ENCODE data around the gene TAS2R5. TPM values are rescaled to one million over a fixed set of nuclear protein-coding genes. Genes with fewer than 3 reads are reported as not detected.
"Not testable (repeated sequence)": the region's sequence is repeated elsewhere in the genome, so short reads cannot be mapped to it uniquely, and the experiment has no call there.

Gene TAS2R5
- total RNA-seq, 2 donors from 2014 or later, result 3.1 to 3.6 TPM

DNA sequence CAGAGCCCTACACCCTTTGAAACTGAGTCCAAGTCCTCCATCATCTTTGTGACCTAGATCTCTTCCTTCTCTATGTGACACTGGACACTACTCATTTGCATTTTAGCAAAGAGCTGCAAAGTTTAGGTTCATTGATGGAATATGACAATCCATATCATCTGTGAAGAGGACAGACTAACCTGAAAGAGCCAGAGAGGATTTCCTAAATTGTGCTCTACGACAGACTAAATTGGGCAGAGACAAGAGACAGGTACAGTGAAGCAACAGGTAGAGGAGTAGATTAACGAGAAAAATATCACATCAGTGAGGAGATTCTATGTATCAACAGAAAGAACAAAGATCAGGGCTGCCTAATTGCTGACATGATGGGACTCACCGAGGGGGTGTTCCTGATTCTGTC lies 26.2 kb upstream of the TAS2R5 start, which contains the start of gene TAS2R3:
TSS of gene TAS2R3 (plus strand) at position 301 of the 400 bp plus-strand sequence. CDS start at position 363, 62 bp downstream.
- Histone ChIP-seq H3K4me1 (ENCODE audit: control insufficient read depth, insufficient read depth, low read length) (no peaks in the 10 kb centered on the region), H3K9ac (ENCODE audit: extremely low read depth, low read length, poor library complexity, severe bottlenecking) (no peak within 1 kb of the TSS), H3K27me3 (ENCODE audit: control insufficient read depth, insufficient read depth, low read length, poor library complexity, severe bottlenecking) (no peaks in the 10 kb centered on the region), H3K36me3 (ENCODE audit: control insufficient read depth, insufficient read depth, low read length) (peaks cover 45% of the 10 kb centered on the region), H3K4me3 (ENCODE audit: low read length) (no peak within 1 kb of the TSS), H3K27ac (ENCODE audit: low read depth, low read length) (no peak within 1 kb of the TSS), H3K9me3 (ENCODE audit: control insufficient read depth, low read length) (peaks cover 7% of the 10 kb centered on the region)
- no peaks in the 10 kb centered on the region for H3K27me3 Mint-ChIP-seq (ENCODE audit: insufficient read depth)
- 95 to 100% methylated on average over 2 to 3 of the region's 3 CpGs for WGBS, 2 experiments (ENCODE audit: insufficient coverage in 1 of 2, insufficient read length in 1 of 2)
- no peak within 1 kb of the TSS for H3K27ac Mint-ChIP-seq
- H3K4me3 Mint-ChIP-seq, result no peak within 1 kb of the TSS
- TF ChIP-seq CTCF (conservative IDR thresholded peaks at IDR 0.05), result no peak
- DNase-seq, result no peak
- H3K4me1 Mint-ChIP-seq, result no peaks in the 10 kb centered on the region
- H3K9me3 Mint-ChIP-seq, result peaks cover 2% of the 10 kb centered on the region
- peaks cover 65% of the 10 kb centered on the region for H3K36me3 Mint-ChIP-seq (ENCODE audit: low read depth)

DNA sequence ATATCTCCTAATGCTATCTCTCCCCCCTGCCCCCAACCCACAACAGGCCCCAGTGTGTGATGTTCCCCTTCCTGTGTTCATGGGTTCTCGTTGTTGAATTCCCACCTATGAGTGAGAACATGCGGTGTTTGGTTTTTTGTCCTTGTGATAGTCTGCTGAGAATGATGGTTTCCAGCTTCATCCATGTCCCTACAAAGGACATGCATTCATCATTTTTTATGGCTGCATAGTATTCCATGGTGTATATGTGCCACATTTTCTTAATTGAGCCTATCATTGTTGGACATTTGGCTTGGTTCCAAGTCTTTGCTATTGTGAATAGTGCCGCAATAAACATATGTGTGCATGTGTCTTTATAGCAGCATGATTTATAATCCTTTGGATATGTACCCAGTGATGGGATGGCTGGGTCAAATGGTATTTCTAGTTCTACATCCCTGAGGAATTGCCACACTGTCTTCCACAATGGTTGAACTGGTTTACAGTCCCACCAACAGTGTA lies 19.9 kb upstream of the TAS2R5 start:
- H3K4me1 ChIP-seq (ENCODE audit: control insufficient read depth, insufficient read depth, low read length); H3K27me3 Mint-ChIP-seq (ENCODE audit: insufficient read depth): not testable (repeated sequence)
- WGBS, 2 experiments (ENCODE audit: insufficient coverage in 1 of 2, insufficient read length in 1 of 2), result 80 to 96% methylated on average over 1 to 2 of the region's 3 CpGs

GRCh38 chr7:141776374-141776773 lies 13.6 kb upstream of the TAS2R5 start, which contains the start of gene TAS2R4:
TAS2R4 (plus strand) TSS chr7:141776674; CDS start chr7:141778489, 1,815 bp downstream.
- Mint-ChIP-seq H3K4me3 (no peak within 1 kb of the TSS), H3K36me3 (ENCODE audit: low read depth) (peaks cover 77% of the 10 kb centered on the region), H3K9me3 (peaks cover 47% of the 10 kb centered on the region), H3K27me3 (ENCODE audit: insufficient read depth) (no peaks in the 10 kb centered on the region), H3K27ac (no peak within 1 kb of the TSS), H3K4me1 (no peaks in the 10 kb centered on the region)
- peaks cover 23% of the 10 kb centered on the region for H3K9me3 ChIP-seq (ENCODE audit: control insufficient read depth, low read length)
- no peaks in the 10 kb centered on the region for H3K4me1 ChIP-seq (ENCODE audit: control insufficient read depth, insufficient read depth, low read length)
- no peak for DNase-seq
- no peaks in the 10 kb centered on the region for H3K27me3 ChIP-seq (ENCODE audit: control insufficient read depth, insufficient read depth, low read length, poor library complexity, severe bottlenecking)
- H3K27ac ChIP-seq (ENCODE audit: low read depth, low read length), result no peak within 1 kb of the TSS
- 83% methylated on average over 1 of the region's 1 CpG; no CpG with 5 or more reads in 1 of the 2 experiments for WGBS, 2 experiments (ENCODE audit: insufficient coverage in 1 of 2, insufficient read length in 1 of 2)
- H3K9ac ChIP-seq (ENCODE audit: extremely low read depth, low read length, poor library complexity, severe bottlenecking), result no peak within 1 kb of the TSS
- peak within 1 kb of the TSS; percentile 45 for H3K4me3 ChIP-seq (ENCODE audit: low read length)
- peaks cover 35% of the 10 kb centered on the region for H3K36me3 ChIP-seq (ENCODE audit: control insufficient read depth, insufficient read depth, low read length)
- TF ChIP-seq CTCF (conservative IDR thresholded peaks at IDR 0.05), result no peak

More for the DNA sequence above, 19.9 kb upstream of the TAS2R5 start:
- not testable (repeated sequence) for H3K27ac ChIP-seq (ENCODE audit: low read depth, low read length); DNase-seq; H3K4me3 ChIP-seq (ENCODE audit: low read length); H3K36me3 ChIP-seq (ENCODE audit: control insufficient read depth, insufficient read depth, low read length); H3K27me3 ChIP-seq (ENCODE audit: control insufficient read depth, insufficient read depth, low read length, poor library complexity, severe bottlenecking); H3K4me1 Mint-ChIP-seq; H3K4me3 Mint-ChIP-seq; H3K9ac ChIP-seq (ENCODE audit: extremely low read depth, low read length, poor library complexity, severe bottlenecking); H3K9me3 ChIP-seq (ENCODE audit: control insufficient read depth, low read length); H3K27ac Mint-ChIP-seq
- Mint-ChIP-seq H3K9me3 (peaks cover 37% of the 10 kb centered on the region), H3K36me3 (ENCODE audit: low read depth) (peaks cover 53% of the 10 kb centered on the region)
